Tibial artery (tissue), 4 donors: ENCODE data around the gene ANXA10.

Experiments used
- DNase-seq, 2 donors: peaks; one replicate each; pipeline ENCODE4 v3.0.0-alpha.2; 2019
- H3K27ac ChIP-seq, 2 donors: fragments of 200-600 bp; sonication (generic) in 1 of 2; 1 replicate in 1 of 2; 2 replicates in 1 of 2; pipeline ENCODE4 v1.5.1; 2018 to 2019; ENCODE audit warnings: mild to moderate bottlenecking in 1 of 2
- H3K27me3 ChIP-seq, 2 donors: fragments of 200-600 bp; sonication (generic) in 1 of 2; one replicate each; pipeline versions ENCODE4 v1.5.1 to v1.6.0; 2016 to 2019
- H3K36me3 ChIP-seq, 3 donors: fragments of 200-600 bp; sonication (generic) in 2 of 3; one replicate each; pipeline ENCODE4 v1.5.1; 2016 to 2019; ENCODE audit warnings: mild to moderate bottlenecking in 2 of 3
- H3K4me1 ChIP-seq, 4 donors: fragments of 200-600 bp; sonication (generic) in 2 of 4; 1 replicate in 3 of 4; 2 replicates in 1 of 4; pipeline ENCODE4 v1.5.1; 2016 to 2019
- H3K4me3 ChIP-seq, 2 donors: fragments of 200-600 bp; sonication (generic) in 1 of 2; 1 replicate in 1 of 2; 2 replicates in 1 of 2; pipeline ENCODE4 v1.5.1; 2018 to 2019; ENCODE audit warnings: mild to moderate bottlenecking in 2 of 2
- H3K9me3 ChIP-seq, 3 donors: fragments of 200-600 bp; sonication (generic) in 1 of 3; one replicate each; pipeline ENCODE4 v1.5.1; 2016 to 2019
- intact Hi-C: fragments of 100-400 bp; cut with DNase I; formaldehyde crosslinking; loops from one replicate; pipeline ENCODE4 v1.15.0; 2023; ENCODE audit warnings: low total_unique reads
- TF ChIP-seq, protein P1 (sequence below), 2 experiments: fragments of 200-600 bp in 1 of 2; fragments of 450-650 bp in 1 of 2; IDR thresholded peaks; one replicate each; pipeline ENCODE4 v1.5.1; 2017 to 2019; ENCODE audit warnings: antibody characterized with exemption in 2 of 2, mild to moderate bottlenecking in 1 of 2, moderate library complexity in 1 of 2

Gene ANXA10

DNA sequence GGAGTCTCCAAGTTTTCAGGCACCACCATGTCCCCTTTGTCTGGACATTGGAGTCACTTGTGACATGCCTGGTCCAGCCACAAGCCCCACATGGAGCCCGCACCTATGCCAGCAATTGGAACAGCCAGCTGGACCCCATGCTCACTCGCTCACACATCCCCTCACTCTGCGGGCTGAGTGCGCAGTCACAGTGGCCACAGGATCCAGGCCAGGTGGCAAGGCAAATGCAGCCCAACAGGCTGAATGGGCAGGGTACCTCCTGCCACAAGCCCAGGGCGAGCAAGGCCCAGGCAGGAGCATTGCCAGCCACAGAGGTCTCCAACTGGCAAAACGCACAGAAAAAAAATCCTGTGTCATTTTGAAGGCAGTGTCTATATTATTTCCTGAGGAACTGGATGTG, 82.0 kb downstream of the ANXA10 start:
- no peak overlapping the region for H3K4me3 ChIP-seq
- intact Hi-C loops, result no loop called here

DNA sequence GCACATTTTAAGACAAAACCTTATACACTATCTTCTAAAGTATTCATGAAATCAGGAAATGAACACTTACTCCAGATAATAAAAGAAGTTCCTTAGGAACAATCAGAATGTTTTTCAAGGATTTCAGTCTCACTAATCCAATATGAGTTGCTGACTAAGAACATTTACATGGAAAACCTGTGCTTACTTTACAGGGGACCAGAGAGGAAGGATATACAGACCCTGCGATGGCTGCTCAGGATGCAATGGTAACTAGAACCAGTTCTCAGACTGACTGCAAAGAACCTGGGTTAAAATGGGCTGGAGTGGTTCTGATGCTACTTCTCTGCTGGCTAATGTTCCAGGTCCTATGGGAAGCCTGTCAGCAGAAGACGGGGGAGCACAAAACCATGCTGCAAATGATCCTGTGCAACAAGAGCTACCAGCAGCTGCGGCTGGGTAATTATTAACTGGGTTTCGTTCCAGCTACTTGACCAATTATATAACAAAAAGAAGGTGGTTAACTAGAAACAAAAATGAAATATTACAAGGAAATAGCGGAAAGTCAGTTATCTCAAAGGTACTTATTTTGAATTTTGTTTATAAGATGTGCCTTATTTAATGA, 85.3 kb downstream of the ANXA10 start:
- intact Hi-C loops, result no loop called here

More for the DNA sequence above, 82.0 kb downstream of the ANXA10 start:
- H3K9me3 ChIP-seq, result no peaks in the 10 kb centered on the region
- no peak overlapping the region for H3K27ac ChIP-seq
- H3K36me3 ChIP-seq, result no peaks in the 10 kb centered on the region
- no peaks in the 10 kb centered on the region for H3K27me3 ChIP-seq
- TF ChIP-seq, protein P1, sequence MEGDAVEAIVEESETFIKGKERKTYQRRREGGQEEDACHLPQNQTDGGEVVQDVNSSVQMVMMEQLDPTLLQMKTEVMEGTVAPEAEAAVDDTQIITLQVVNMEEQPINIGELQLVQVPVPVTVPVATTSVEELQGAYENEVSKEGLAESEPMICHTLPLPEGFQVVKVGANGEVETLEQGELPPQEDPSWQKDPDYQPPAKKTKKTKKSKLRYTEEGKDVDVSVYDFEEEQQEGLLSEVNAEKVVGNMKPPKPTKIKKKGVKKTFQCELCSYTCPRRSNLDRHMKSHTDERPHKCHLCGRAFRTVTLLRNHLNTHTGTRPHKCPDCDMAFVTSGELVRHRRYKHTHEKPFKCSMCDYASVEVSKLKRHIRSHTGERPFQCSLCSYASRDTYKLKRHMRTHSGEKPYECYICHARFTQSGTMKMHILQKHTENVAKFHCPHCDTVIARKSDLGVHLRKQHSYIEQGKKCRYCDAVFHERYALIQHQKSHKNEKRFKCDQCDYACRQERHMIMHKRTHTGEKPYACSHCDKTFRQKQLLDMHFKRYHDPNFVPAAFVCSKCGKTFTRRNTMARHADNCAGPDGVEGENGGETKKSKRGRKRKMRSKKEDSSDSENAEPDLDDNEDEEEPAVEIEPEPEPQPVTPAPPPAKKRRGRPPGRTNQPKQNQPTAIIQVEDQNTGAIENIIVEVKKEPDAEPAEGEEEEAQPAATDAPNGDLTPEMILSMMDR (IDR thresholded peaks at IDR 0.05), result no peak
- no peak for DNase-seq
- H3K4me1 ChIP-seq, result no peaks in the 10 kb centered on the region

DNA sequence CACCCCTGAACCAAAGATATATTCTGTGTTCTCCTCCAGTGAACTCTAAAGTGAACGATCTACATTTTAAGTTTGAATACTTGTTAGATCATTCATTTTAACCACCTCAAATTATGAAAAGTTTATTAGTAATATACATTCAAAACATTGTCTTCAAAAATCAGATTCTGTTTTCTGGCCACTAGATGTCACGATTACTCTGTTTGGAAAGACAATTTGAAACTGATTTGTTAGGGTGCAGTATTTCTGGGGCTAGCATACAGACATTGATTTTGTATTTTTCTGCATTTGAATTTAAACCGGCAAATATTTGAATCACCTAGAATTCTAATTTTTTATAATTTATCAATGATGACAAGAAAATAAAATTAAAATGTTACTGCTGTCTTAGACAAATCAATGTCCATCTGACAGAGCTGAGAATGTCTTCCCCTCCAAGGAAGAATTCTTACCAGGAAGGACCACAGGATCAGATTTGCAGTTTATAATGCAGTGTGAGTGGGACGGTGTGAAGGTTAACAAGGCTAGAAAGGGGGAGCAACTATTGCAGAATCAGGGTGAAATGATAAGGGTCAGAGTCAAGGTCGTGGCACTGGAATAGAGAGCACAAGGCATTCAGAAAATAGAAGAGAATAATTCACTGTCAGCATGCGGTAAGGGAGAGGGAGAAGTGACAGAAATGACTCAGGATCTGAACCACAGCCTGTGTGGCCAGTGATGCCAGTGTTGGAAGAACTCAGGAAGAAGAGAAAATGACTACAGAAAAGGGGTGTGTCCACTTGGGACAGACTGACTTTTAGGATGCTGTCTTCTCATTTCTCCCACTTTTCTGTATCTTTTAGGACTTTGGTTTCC, 91.6 kb downstream of the ANXA10 start:
- intact Hi-C loops, result no loop called here
- Histone ChIP-seq H3K4me3 (no peak overlapping the region), H3K4me1 (no peaks in the 10 kb centered on the region), H3K27ac (no peak overlapping the region), H3K9me3 (no peaks in the 10 kb centered on the region), H3K36me3 (no peaks in the 10 kb centered on the region), H3K27me3 (no peaks in the 10 kb centered on the region)
- TF ChIP-seq, protein P1 (IDR thresholded peaks at IDR 0.05), result peak in 1 of 2 experiments; percentile 24
- DNase-seq, result no peak

More for the DNA sequence above, 85.3 kb downstream of the ANXA10 start:
- Histone ChIP-seq H3K9me3 (no peaks in the 10 kb centered on the region), H3K4me1 (no peaks in the 10 kb centered on the region), H3K27ac (no peak overlapping the region), H3K4me3 (no peak overlapping the region), H3K27me3 (no peaks in the 10 kb centered on the region), H3K36me3 (no peaks in the 10 kb centered on the region)
- DNase-seq, result no peak
- TF ChIP-seq, protein P1 (IDR thresholded peaks at IDR 0.05), result no peak

DNA sequence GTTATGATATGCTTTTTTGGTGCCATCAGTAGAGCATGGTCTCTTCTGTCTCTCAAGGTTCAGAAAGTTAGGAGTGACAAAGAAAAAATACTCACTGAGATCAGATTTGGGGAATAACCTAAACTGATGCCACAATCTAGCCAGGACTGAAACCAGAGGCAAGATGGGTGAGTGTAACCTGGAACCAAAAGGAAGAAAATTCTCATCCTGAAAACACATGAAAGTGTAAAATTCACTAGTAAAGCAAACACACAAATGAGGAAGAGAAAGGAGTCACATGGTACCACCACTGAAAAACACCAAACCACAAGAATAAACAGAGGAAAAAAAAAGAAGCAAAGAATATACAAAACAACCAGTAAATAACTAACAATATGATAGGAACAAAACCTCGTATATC, 96.4 kb downstream of the ANXA10 start:
- TF ChIP-seq, protein P1 (IDR thresholded peaks at IDR 0.05), result no peak
- Histone ChIP-seq H3K27ac (no peak overlapping the region), H3K4me1 (no peaks in the 10 kb centered on the region), H3K4me3 (no peak overlapping the region), H3K9me3 (no peaks in the 10 kb centered on the region), H3K27me3 (no peaks in the 10 kb centered on the region), H3K36me3 (no peaks in the 10 kb centered on the region)
- intact Hi-C loops, result no loop called here
- no peak for DNase-seq

DNA sequence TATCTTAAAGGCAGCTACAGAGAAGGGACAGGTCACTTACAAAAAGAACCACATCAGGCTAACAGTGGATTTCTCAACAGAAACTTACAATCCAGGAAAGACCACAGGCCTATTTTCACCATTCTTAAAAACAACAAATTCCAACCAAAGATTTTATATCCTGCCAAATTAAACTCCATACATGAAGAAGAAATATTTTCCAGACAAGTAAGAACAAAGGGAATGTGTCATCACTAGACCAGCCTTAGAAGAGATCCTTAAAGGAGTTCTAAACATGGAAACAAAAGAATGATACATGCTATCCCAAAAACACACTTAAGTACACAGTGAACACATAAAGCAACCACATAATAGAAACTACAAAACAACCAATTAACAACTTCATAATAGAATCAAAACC, 105.6 kb downstream of the ANXA10 start:
- intact Hi-C loops, result no loop called here
- H3K36me3 ChIP-seq, result no peaks in the 10 kb centered on the region
- H3K27me3 ChIP-seq, result no peaks in the 10 kb centered on the region
- H3K27ac ChIP-seq, result no peak overlapping the region
- no peaks in the 10 kb centered on the region for H3K4me1 ChIP-seq
- TF ChIP-seq, protein P1 (IDR thresholded peaks at IDR 0.05), result no peak
- no peak for DNase-seq
- H3K4me3 ChIP-seq, result no peak overlapping the region
- peaks cover 0 to 6% (median 1%) of the 10 kb centered on the region in 3 donors for H3K9me3 ChIP-seq
